GM10847 (cell line): Measurements from ENCODE around the gene TLE3.

Experiments
- POLR2A ChIP-seq: IDR thresholded peaks from 2 replicates; pipeline ENCODE4 v1.6.1; 2011; ENCODE audit not compliant: insufficient read length; ENCODE audit errors: extremely low read depth

The TLE3 gene

GRCh38 chr15:70064441-70064840 lies 33.3 kb downstream of the TLE3 start:
- no peak for TF ChIP-seq POLR2A

GRCh38 chr15:70063980-70064379 lies 33.7 kb downstream of the TLE3 start:
- no peak for TF ChIP-seq POLR2A

DNA sequence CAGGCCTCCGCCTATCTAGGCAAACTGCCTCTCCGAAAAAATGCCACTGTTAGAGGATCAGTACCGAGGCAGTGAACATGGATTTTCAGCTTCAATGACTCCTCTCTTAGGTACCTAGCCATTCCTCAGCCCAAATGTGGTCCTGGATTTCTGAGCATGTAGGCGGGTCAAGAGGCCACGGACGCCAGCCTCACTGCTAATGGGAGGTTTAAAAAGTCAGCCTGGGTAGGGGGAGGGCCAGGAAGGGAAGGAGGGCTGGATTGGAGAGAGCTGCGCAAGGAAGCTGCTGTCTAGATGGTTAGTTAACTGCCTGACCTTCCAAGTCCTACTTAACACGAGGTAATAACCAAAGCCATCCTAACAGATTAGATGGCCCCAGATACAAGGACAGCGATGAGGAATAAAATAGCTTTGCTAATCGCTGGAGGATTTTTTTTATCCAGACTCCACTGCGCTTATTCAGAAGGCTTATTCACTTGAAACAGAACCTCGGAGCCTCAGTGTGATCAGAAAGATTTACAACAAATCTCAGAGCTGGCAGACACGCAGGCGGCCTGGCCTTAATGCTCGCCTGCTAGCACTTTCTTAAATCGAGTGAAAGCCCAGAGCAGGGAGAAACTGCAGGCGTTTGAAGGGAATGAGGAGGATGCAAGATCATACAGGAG lies 34.3 kb downstream of the TLE3 start:
- TF ChIP-seq POLR2A, result no peak

- TF ChIP-seq POLR2A, result no peak
These were observed 35.3 kb downstream of the TLE3 start for GRCh38 chr15:70062321-70062956.

DNA sequence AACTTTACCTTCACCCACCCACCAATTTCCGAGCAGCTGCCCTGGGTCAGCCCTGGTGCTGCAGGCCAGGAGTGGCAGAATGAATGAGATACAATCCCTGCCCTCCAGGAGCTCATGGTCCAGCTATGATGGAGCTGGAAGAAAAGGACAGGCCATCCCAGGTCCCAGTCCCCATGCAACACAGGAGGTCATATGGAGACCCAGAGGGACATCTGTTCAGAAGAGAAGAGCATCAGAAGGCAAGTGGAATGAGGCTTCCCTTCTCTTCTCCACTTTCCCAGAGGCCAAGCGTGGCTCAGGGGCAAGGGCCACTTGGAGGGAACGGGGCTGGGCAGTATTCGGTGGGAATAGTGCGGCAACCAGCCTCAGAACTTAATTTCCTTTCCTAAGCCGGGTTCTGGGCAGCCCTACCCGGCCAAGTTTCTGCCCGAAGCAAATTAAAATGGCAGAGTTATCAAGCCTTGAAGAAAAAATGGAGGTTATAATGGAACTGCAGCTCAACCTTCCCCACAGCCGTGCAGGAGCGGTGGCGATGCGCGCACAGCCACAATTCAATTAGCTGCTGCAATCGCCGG lies 35.9 kb downstream of the TLE3 start:
- TF ChIP-seq POLR2A, result no peak

DNA sequence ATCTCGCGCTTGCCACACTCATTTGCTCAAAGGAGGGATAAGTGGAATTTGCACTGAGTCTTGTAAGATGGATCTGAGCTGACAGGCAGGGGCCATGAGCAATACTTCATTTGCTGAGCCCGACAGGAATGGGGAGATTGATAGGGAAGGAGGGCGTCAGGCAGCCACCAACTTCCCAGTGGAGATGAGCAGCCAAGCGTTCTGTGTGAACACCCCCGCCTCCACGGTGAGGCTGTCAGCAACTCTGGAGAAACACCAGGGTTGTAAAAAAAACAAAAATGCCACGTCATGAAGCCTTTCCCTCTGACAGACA lies 36.8 kb downstream of the TLE3 start:
- TF ChIP-seq POLR2A, result no peak

GRCh38 chr15:70060214-70060992 lies 37.3 kb downstream of the TLE3 start:
- no peak for TF ChIP-seq POLR2A

DNA sequence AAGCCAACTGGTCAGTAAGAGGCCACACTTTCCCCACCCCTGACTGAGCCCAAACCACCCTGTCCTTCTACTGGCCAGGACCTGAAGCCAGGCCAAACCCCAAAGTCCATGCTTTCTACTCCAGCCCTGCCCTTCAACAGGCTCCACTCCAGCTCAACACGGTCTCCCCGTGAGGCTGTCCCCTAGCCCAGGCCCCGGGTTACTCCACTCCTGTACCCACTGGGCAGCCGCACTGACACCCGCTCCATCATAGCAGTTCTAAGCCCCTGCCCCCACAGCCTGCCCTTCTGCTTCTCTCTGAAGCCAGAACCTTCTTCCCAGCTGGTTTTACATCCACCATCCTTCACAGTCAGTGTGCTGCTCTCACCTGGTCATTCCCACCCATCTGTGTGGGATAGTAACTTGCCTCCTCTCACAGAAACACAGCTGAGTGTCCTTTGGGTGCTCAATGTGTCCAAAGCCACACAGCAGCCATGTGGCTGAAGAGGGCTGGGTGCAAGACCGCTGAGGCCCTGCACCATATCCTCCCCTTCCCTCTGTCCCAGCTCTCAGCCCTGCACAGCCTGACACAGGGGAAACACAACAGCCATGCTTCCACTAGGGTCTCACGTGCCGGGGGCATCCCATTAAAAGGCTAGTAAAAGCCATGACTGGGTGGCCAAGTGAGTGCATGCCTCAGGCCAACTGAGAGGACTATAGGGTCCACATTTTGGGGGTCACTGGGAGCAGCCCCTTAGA lies 38.1 kb downstream of the TLE3 start:
- no peak for TF ChIP-seq POLR2A

DNA sequence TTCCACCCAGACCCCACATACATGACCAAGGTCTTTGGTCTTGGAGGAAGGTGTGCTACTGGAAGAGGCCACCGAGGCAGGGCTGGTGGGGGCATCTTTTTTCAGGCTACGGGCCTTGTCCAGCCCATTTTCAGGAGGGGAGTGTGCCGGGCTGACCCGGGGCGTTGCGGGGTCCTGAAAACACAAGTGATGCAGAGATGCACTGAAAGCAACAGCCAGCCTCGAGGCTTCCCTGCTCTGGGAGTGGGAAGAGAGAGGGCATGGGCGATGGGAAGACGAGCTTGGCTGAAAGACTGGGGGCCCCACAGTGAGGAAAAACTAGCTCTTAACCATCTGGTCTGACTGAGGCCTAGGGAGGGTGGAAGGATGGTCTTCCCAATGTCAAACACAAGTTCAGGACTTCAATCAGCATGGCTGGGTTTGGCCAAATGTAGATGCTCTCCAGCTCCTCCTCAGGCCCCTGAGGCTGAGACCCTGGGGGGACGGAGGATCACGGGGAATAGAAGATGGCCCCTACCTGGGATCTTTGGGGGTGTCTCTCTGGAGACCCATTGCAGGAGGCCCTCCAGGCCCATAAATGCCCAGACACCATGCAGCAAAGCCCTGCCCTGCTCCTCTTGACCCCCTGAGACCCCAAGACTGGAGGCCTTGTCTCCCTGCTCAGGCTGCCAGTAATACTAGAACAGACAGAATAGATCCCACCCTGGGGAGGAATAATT lies 38.9 kb downstream of the TLE3 start:
- no peak for TF ChIP-seq POLR2A

GRCh38 chr15:70057931-70058641 lies 39.6 kb downstream of the TLE3 start:
- TF ChIP-seq POLR2A, result no peak

DNA sequence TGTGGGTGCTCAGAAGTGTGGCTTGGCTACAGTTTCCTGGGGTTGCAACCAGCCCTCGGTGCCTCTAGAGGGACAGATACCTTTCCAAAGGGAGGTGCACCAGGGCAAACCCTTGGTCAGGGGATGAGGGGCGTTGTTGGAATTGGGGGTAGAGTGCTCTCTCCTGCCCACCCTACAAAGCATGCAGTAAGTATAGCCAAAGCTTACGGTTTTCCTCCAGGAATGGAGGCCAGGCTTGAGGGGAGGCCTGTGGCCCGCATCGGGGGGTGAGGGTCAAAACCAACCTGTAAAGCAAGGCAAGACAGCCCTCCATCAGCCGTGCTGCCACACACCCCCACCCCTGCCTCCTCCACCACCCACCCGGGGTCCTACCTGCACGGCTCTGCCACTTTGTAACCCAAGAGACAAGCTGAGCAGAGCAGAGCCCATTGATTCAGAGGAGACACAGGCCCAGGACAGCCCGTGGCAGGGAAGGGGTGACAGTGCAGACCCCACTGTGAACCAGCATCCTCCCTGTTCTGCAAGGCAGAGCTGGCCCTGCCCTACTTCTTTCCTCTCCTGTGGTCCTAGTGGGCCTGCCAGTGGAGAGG lies 41.5 kb downstream of the TLE3 start:
- no peak for TF ChIP-seq POLR2A

- TF ChIP-seq POLR2A, result no peak
These were observed 42.1 kb downstream of the TLE3 start for GRCh38 chr15:70055601-70056051.

- TF ChIP-seq POLR2A, result no peak
These were observed 42.8 kb downstream of the TLE3 start for GRCh38 chr15:70054884-70055387.
